Activated CD4-positive, alpha-beta T cell treated with anti-CD3 and anti-CD28 coated beads, Interleukin-2, amount 10 ng/mL, durations not matched to agents 7 days and 5 days (primary cell): Measurements from ENCODE around the gene SAMMSON. TPM values are rescaled to one million over a fixed set of nuclear protein-coding genes. Genes with fewer than 3 reads are reported as not detected.

Experiments
- CTCF ChIA-PET: fragments of 350-600 bp; sonication (Branson Sonifier 250); formaldehyde crosslinking; loops from one replicate; lab custom pipeline; 2021; ENCODE audit warnings: antibody characterized with exemption; lab: Charles Lee
- POLR2A ChIA-PET: fragments of 350-600 bp; sonication (Branson Sonifier 250); formaldehyde crosslinking; loops from one replicate; lab custom pipeline; 2021; ENCODE audit warnings: antibody characterized with exemption; lab: Charles Lee
- DNase-seq: peaks from one replicate; pipeline ENCODE4 v3.0.0-alpha.2; 2020
- H3K27ac Mint-ChIP-seq: one replicate; pipeline ENCODE4 v1.8.0; 2021; ENCODE audit warnings: mild to moderate bottlenecking, moderate library complexity, mixed read lengths
- H3K27me3 Mint-ChIP-seq: one replicate; pipeline ENCODE4 v1.8.0; 2021; ENCODE audit warnings: mixed read lengths
- H3K36me3 Mint-ChIP-seq: one replicate; pipeline ENCODE4 v1.8.0; 2021; ENCODE audit warnings: low read depth, mixed read lengths
- H3K4me1 Mint-ChIP-seq: one replicate; pipeline ENCODE4 v1.8.0; 2021; ENCODE audit warnings: mixed read lengths
- H3K4me3 Mint-ChIP-seq: one replicate; pipeline ENCODE4 v1.8.0; 2021; ENCODE audit warnings: mild to moderate bottlenecking, moderate library complexity, mixed read lengths
- H3K9me3 Mint-ChIP-seq: one replicate; pipeline ENCODE4 v1.8.0; 2021; ENCODE audit warnings: mixed read lengths
- total RNA-seq, 2 experiments: library from RNA; stranded (reverse); gene quantifications; one replicate each; pipeline ENCODE4 v1.2.3, GENCODE V29; 2021

The SAMMSON gene
- total RNA-seq, 2 experiments from 2014 or later, result not detected

DNA sequence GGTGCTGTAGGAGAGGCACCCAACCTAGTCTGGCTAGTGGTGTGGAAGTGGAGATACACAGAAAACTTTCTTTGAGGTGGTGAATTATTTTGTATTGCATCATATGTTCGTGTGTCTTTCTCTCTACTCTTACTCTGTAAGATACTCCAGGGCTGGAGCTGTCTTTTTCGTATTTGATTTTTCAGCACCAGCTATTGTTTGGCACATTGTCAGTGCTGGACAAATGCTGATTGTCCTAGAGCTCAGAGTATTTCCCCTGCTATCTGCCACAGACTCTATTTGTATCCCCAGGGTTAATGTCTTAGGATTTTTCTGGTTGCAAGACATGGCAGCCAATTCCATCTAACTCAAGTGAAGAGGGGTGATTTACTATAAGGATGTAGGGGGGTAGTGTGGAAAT lies 110.5 kb downstream of the SAMMSON start:
- ChIA-PET CTCF (interaction anchor here (0.9 kb wide), 1 partner anchor 11 kb away, joined by 3 read pairs; no protein-coding TSS in a partner anchor), POLR2A (no interaction called here)
- Mint-ChIP-seq H3K9me3 (no peaks in the 10 kb centered on the region), H3K36me3 (no peaks in the 10 kb centered on the region), H3K27me3 (peaks cover 3% of the 10 kb centered on the region), H3K4me1 (no peaks in the 10 kb centered on the region), H3K4me3 (no peak overlapping the region), H3K27ac (no peak overlapping the region)
- no peak for DNase-seq

- Mint-ChIP-seq H3K36me3 (no peaks in the 10 kb centered on the region), H3K27ac (no peak overlapping the region), H3K27me3 (peaks cover 3% of the 10 kb centered on the region), H3K9me3 (no peaks in the 10 kb centered on the region), H3K4me3 (no peak overlapping the region), H3K4me1 (no peaks in the 10 kb centered on the region)
- POLR2A ChIA-PET, result no interaction called here
- no peak for DNase-seq
- CTCF ChIA-PET, result no interaction called here
Measured at GRCh38 chr3:70111411-70111810, 111.9 kb downstream of the SAMMSON start.

- DNase-seq, result no peak
- H3K27me3 Mint-ChIP-seq, result peaks cover 4% of the 10 kb centered on the region
- no peaks in the 10 kb centered on the region for H3K36me3 Mint-ChIP-seq
- ChIA-PET CTCF (no interaction called here), POLR2A (no interaction called here)
- H3K4me1 Mint-ChIP-seq, result no peaks in the 10 kb centered on the region
- no peaks in the 10 kb centered on the region for H3K9me3 Mint-ChIP-seq
- H3K27ac Mint-ChIP-seq, result no peak overlapping the region
- no peak overlapping the region for H3K4me3 Mint-ChIP-seq
Measured at GRCh38 chr3:70112751-70113150, 113.2 kb downstream of the SAMMSON start.

GRCh38 chr3:70114431-70114830 lies 114.9 kb downstream of the SAMMSON start:
- CTCF ChIA-PET, result interaction anchor here (0.6 kb wide), 1 partner anchor 18 kb away, joined by 4 read pairs; no protein-coding TSS in a partner anchor
- POLR2A ChIA-PET, result no interaction called here

GRCh38 chr3:70119879-70120278 lies 120.3 kb downstream of the SAMMSON start:
- H3K4me1 Mint-ChIP-seq, result no peaks in the 10 kb centered on the region
- no peak overlapping the region for H3K4me3 Mint-ChIP-seq
- peaks cover 4% of the 10 kb centered on the region for H3K27me3 Mint-ChIP-seq
- no peak overlapping the region for H3K27ac Mint-ChIP-seq
- H3K36me3 Mint-ChIP-seq, result no peaks in the 10 kb centered on the region
- no peak for DNase-seq
- ChIA-PET POLR2A (no interaction called here), CTCF (interaction anchor here (0.6 kb wide), 2 partner anchors 13 to 1470 kb away, joined by 3 read pairs; no protein-coding TSS in a partner anchor)
- H3K9me3 Mint-ChIP-seq, result no peaks in the 10 kb centered on the region

More at GRCh38 chr3:70114431-70114830, 114.9 kb downstream of the SAMMSON start:
- no peak overlapping the region for H3K4me3 Mint-ChIP-seq
- H3K27ac Mint-ChIP-seq, result no peak overlapping the region
- H3K4me1 Mint-ChIP-seq, result no peaks in the 10 kb centered on the region
- H3K9me3 Mint-ChIP-seq, result no peaks in the 10 kb centered on the region
- DNase-seq, result no peak
- H3K36me3 Mint-ChIP-seq, result no peaks in the 10 kb centered on the region
- peaks cover 7% of the 10 kb centered on the region for H3K27me3 Mint-ChIP-seq
